Measurements from ENCODE around the gene PLXDC2.

- TF ChIP-seq CTCF (IDR thresholded peaks at IDR 0.05) (no peak), EHF (CRISPR knock-in tag; IDR thresholded peaks at IDR 0.05) (no peak), KDM1A (IDR thresholded peaks at IDR 0.05; ENCODE audit: low read depth) (no peak), NR3C1 (IDR thresholded peaks at IDR 0.05) (no peak), RAD21 (conservative IDR thresholded peaks at IDR 0.05 in 1 of 2, IDR thresholded peaks at IDR 0.05 in 1 of 2) (no peak), SREBF2 (IDR thresholded peaks at IDR 0.05) (no peak), EP300 (IDR thresholded peaks at IDR 0.05) (no peak), MAX (IDR thresholded peaks at IDR 0.05) (no peak)
Observed at GRCh38 chr10:19908991-19909696, 92.9 kb downstream of the PLXDC2 start.

Measured in A549 (cell line).